ENCODE results near the gene SYT11. TPM values are rescaled to one million over a fixed set of nuclear protein-coding genes. Genes with fewer than 3 reads are reported as not detected.

SYT11 gene
- total RNA-seq, 2 donors from 2014 or later = 36.7 to 61.9 TPM

DNA sequence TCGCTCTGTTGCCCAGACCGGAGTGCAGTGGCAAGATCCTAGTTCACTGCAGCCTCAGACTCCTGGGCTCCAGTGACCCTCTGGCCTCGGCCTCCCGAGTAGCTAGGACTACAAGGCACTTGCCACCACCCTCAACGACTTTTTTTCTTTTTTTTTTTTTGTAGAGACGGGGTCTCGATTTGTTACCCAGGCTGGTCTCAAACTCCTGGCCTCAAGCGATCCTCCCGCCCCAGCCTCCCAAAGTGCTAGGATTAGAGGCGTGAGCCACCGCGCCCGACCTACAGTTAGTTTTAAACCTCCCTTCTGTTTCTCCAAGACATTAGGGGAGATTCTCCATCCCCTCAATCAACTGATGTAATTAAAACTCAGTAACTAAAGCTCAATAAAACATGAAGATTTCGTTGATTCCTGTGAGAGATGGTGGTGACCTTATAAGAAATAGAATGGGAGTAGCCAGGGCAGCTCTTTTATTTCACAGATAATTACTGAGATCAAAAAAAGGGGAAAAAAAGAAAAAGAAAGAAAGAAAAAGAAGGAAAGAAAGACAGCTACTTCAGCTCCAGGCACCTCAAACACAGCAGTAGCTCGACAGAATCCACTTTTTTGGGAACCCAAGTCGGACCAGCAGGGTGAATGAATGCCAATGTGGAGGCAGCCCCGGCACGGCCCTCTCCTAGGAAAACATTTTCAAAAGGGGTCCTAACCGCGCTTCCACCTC, 3.0 kb upstream of the SYT11 start:
- peak overlapping the region; percentile 91 for H3K4me3 Mint-ChIP-seq
- no peak for ATAC-seq (replicated peaks)
- H3K27me3 Mint-ChIP-seq = no peaks in the 10 kb centered on the region
- H3K4me1 Mint-ChIP-seq = peaks cover 18% of the 10 kb centered on the region
- H3K27ac Mint-ChIP-seq = peak overlapping the region; percentile 94
- H3K36me3 Mint-ChIP-seq (ENCODE audit: low read depth) = peaks cover 71% of the 10 kb centered on the region
- H3K9me3 Mint-ChIP-seq = no peaks in the 10 kb centered on the region

DNA sequence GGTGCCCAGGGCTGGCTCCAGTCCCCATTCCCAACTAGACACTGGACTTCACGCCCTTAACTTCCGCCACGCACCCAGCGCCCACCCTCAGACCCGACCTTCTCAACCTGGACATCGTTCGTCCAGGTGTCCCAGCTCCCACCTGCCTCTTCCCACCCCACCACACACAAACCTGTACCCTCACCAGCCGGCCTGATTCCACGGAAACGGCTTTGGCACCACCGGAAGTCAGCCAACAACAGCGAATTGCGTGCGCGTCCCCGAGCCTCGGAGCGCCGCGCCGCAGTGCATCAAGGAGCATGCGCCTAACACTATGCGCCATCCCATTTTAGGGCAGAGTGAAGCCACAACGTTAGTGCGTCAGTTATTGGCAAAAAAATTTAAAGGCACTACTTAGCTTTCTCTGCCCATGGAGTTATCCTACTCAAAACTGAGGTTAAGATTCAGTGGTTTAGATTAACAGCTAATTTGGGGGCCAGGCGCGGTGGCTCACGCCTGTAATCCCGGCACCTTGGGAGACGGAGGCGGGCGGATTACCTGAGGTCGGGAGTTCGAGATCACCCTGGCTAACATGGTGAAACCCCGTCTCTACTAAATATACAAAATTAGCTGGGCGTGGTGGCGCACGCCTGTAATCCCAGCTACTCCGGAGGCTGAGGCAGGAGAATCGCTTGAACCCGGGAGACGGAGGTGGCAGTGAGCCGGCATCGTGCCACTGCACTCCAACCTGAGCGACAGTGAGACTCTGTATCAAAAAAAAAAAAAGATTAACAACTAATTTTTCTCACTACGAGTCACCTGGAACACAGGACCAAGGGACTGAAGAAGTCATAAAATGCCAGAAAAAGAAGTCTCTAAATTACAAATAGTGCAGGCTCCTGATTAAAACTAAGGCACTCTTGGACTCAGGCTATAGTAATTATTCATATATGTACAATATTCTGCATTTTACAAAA, 2.1 kb upstream of the SYT11 start, which contains the start of gene GON4L:
Gene GON4L, minus strand, starts transcription at position 240 of the 956 bp plus-strand sequence. CDS start 3,434 bp downstream, outside the sequence.
- no peaks in the 10 kb centered on the region for H3K27me3 Mint-ChIP-seq
- peak; percentile 64 for ATAC-seq (replicated peaks)

DNA sequence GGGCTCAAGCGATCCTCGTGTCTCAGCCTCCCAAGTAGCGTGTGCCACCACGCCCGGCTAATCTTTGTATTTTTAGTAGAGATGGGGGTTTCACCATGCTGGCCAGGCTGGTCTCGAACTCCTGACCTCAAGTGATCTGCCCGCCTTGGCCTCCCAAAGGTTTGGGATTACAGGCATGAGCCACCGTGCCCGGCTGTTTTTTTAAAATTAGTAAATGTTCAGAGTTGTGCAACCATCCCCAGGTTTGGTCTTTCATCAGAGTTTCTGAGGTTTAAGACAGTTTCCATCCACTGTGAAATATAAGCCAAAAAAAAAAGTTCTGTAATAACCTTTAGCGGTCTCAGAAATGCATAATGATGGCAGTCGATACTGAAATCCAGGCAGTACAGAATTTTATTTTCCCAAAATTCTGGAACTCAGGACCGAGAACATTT, 550 bp upstream of the SYT11 start:
- ATAC-seq (replicated peaks) = peak; percentile 30
- Mint-ChIP-seq H3K4me1 (peaks cover 10% of the 10 kb centered on the region), H3K36me3 (ENCODE audit: low read depth) (peaks cover 60% of the 10 kb centered on the region), H3K27ac (peak overlapping the region; percentile 96), H3K9me3 (no peaks in the 10 kb centered on the region), H3K4me3 (peak overlapping the region; percentile 91), H3K27me3 (no peaks in the 10 kb centered on the region)

More for the DNA sequence above, 2.1 kb upstream of the SYT11 start, which contains the start of gene GON4L:
- Mint-ChIP-seq H3K9me3 (no peaks in the 10 kb centered on the region), H3K4me1 (peaks cover 13% of the 10 kb centered on the region), H3K36me3 (ENCODE audit: low read depth) (peaks cover 69% of the 10 kb centered on the region), H3K27ac (peak within 1 kb of the TSS; percentile 96), H3K4me3 (peak within 1 kb of the TSS; percentile 91)

DNA sequence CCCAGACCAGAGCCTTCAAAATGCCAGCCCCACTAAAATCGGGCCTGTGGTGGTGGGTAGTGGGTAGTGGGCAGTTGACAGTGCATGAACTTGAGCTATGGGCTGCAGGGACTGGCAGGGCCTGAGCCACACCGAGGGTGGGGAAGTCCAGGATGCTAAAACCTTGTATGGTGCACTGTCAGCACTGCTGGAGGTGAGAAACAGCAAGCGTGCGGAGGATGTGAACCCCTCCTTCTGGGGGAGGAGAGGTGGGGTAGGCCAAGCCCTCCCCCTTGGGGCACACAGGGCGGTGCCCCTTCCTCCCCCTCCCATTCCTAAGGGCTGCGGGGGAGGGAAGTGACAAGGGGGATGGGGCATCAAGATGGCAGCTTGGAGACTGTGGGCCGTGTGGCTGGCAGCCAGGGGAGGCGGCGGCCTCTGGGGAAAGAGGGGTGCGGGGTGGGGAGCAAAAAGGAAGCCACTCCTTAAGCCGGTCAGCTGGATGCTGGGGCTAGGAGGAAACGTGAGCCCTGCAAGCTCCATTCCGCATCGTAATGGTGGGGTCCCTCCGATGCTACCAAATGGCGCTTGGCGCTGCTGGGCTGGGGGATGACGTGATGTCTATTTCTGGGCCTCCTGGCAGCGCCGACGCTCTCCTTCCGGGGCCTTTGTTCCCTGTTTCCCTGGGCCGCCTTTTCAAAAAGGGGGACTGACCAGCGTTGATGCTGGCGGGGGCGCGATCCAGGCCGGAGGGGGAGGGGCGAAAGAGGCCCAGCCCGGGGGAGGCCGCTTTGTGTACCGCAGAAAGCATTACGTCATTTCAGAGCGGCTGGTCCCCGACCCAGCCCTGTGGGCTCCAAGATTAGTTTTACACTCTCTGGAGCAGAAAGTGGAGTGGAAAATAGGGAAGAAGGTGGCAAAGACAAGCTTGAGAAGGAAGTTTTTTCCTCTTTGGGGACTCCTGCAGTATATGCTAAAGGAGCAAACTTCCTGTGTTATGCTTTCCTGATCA, 809 bp downstream of the SYT11 start:
- ATAC-seq (replicated peaks) = peak; percentile 55
- no peaks in the 10 kb centered on the region for H3K27me3 Mint-ChIP-seq
- H3K4me3 Mint-ChIP-seq = peak overlapping the region; percentile 91
- H3K36me3 Mint-ChIP-seq (ENCODE audit: low read depth) = peaks cover 46% of the 10 kb centered on the region
- peak overlapping the region; percentile 96 for H3K27ac Mint-ChIP-seq
- peaks cover 10% of the 10 kb centered on the region for H3K4me1 Mint-ChIP-seq
- H3K9me3 Mint-ChIP-seq = no peaks in the 10 kb centered on the region

DNA sequence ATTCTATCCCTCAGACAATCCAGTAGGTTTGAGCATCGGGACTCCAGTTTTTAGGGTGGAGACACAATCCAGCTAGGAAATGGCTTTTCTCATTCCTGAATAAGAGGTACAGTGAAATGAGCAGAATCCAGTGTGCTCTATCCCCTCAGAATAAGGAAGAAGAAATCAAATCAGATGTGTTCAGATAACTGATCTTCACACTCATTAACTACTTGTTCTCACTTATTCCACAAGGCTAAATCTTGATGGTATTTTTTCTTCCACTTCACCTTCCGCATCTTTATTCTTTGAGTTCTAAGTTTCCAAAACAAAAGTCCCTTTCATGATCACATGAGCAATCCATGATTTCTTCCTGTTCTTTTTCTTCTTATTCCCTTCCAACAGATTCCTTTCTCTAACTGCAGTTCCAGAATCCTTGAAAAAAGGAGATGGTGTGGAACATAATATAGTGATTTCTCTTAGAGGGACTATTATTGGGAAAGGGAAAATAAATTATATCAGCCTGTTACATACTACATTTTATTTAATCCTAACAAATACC, 1.7 kb downstream of the SYT11 start:
- Mint-ChIP-seq H3K9me3 (no peaks in the 10 kb centered on the region), H3K4me3 (peak overlapping the region; percentile 91), H3K4me1 (peaks cover 10% of the 10 kb centered on the region), H3K27me3 (no peaks in the 10 kb centered on the region), H3K36me3 (ENCODE audit: low read depth) (peaks cover 43% of the 10 kb centered on the region), H3K27ac (peak overlapping the region; percentile 96)
- ATAC-seq (replicated peaks) = no peak

DNA sequence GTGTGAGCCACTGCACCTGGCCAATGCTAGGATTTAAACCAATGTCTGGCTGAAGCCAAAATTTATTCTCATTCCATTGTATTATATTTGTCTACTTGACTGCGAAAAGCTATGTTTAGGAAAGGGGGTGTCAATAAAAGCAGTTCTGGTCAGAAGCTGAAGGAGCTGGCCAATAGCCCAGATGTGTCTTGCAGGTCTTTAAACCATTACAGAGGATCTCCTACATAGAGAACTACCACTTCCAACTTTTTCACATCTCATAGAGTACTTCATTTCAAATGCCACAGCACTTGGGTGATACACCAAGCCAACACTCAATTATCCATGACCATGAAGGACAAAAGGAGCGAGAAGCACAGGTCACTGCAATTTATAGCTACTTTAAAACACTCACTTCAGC, 2.5 kb downstream of the SYT11 start:
- H3K4me3 Mint-ChIP-seq = peak overlapping the region; percentile 91
- no peak for ATAC-seq (replicated peaks)
- no peak overlapping the region for H3K27ac Mint-ChIP-seq

DNA sequence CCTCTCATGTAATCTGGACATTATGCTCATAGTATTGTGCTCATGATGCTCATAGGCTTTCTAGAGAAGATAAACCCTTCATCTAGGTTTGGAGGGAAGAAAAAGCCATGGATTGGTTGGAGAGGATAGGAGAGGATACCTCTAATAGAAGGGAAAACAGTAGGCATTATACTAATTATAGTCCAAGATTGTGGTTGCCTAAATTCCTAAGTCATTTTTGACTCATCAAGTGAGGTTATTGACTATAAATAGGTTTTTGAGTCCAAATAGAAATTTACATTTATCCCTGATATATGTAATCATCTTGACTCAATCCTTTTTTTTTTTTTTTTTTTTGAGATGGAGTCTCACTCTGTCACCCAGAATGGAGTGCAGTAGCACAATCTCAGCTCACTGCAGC, 5.0 kb downstream of the SYT11 start:
- Mint-ChIP-seq H3K9me3 (no peaks in the 10 kb centered on the region), H3K36me3 (ENCODE audit: low read depth) (peaks cover 62% of the 10 kb centered on the region), H3K27me3 (no peaks in the 10 kb centered on the region), H3K4me3 (no peak overlapping the region), H3K27ac (no peak overlapping the region), H3K4me1 (peaks cover 5% of the 10 kb centered on the region)
- ATAC-seq (replicated peaks) = no peak

More for the DNA sequence above, 2.5 kb downstream of the SYT11 start:
- Mint-ChIP-seq H3K27me3 (no peaks in the 10 kb centered on the region), H3K9me3 (no peaks in the 10 kb centered on the region), H3K4me1 (peaks cover 9% of the 10 kb centered on the region), H3K36me3 (ENCODE audit: low read depth) (peaks cover 47% of the 10 kb centered on the region)

GRCh38 chr1:155867766-155868165, 8.4 kb downstream of the SYT11 start:
- H3K27me3 Mint-ChIP-seq = no peaks in the 10 kb centered on the region
- H3K4me3 Mint-ChIP-seq = no peak overlapping the region
- no peak for ATAC-seq (replicated peaks)
- no peaks in the 10 kb centered on the region for H3K4me1 Mint-ChIP-seq
- peaks cover 58% of the 10 kb centered on the region for H3K36me3 Mint-ChIP-seq (ENCODE audit: low read depth)
- no peak overlapping the region for H3K27ac Mint-ChIP-seq
- no peaks in the 10 kb centered on the region for H3K9me3 Mint-ChIP-seq

DNA sequence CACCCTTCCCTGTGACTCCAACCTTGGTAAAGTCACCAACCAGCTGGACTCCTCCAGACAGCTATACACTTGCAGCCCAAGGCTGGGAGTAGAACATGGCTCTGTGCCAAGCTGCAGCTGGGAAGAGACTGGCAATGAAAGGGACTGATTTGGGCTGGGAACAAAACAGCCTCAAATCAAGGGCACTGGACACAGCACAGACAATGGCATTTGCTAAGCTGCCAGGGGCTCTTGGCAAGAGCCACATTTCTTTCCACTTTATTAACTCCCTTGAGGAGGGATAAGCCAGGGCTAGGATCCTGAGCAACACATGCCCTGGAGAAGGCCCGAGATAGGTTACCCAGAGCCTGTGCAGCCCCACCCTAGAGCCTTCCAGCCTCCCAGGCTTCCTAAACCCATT, 12.0 kb downstream of the SYT11 start:
- H3K4me3 Mint-ChIP-seq = no peak overlapping the region
- peaks cover 75% of the 10 kb centered on the region for H3K36me3 Mint-ChIP-seq (ENCODE audit: low read depth)
- H3K27ac Mint-ChIP-seq = no peak overlapping the region
- H3K4me1 Mint-ChIP-seq = no peaks in the 10 kb centered on the region
- no peaks in the 10 kb centered on the region for H3K9me3 Mint-ChIP-seq
- no peak for ATAC-seq (replicated peaks)
- H3K27me3 Mint-ChIP-seq = no peaks in the 10 kb centered on the region

GRCh38 chr1:155872527-155872926, 13.2 kb downstream of the SYT11 start:
- H3K36me3 Mint-ChIP-seq (ENCODE audit: low read depth) = peaks cover 67% of the 10 kb centered on the region
- no peak overlapping the region for H3K4me3 Mint-ChIP-seq
- H3K4me1 Mint-ChIP-seq = no peaks in the 10 kb centered on the region
- no peak for ATAC-seq (replicated peaks)
- H3K27ac Mint-ChIP-seq = no peak overlapping the region
- H3K27me3 Mint-ChIP-seq = no peaks in the 10 kb centered on the region
- no peaks in the 10 kb centered on the region for H3K9me3 Mint-ChIP-seq

DNA sequence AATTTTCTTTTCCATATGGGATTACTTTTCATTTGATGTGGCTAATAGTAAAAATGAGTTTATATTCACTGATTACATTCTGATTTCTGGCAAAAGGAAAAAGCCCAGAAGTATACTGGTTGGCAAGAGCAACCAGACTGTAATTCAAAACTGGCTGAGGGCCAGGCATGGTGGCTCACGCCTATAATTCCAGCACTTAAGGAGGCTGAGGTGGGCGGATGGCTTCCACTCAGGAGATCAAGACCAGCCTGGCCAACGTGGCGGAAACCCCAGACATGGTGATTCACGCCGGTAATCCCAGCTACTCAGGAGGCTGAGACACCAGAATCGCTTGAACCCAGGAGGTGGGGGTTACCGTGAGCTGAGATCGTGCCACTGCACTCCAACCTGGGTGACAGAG, 14.5 kb downstream of the SYT11 start:
- no peaks in the 10 kb centered on the region for H3K27me3 Mint-ChIP-seq
- no peaks in the 10 kb centered on the region for H3K9me3 Mint-ChIP-seq
- no peak overlapping the region for H3K4me3 Mint-ChIP-seq
- peaks cover 62% of the 10 kb centered on the region for H3K36me3 Mint-ChIP-seq (ENCODE audit: low read depth)
- H3K4me1 Mint-ChIP-seq = no peaks in the 10 kb centered on the region
- ATAC-seq (replicated peaks) = no peak
- H3K27ac Mint-ChIP-seq = no peak overlapping the region

DNA sequence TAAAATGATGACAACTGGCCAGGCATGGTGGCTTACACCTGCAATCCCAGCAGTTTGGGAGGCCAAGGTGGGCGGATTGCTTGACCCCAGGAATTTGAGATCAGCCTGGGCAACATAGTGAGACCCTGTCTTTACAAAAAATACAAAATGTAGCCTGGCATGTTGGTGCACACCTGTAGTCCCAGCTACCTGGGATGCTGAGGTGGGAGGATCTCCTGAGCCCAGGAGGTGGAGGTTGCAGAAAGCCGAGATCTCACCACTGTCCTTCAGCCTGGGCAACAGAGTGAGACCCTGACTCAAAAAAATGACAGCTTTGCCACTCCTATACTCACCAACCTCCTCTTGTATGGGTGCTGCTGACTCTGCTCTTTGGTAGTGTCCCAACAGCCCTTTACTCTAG, 18.6 kb downstream of the SYT11 start:
- ATAC-seq (replicated peaks) = no peak
- no peaks in the 10 kb centered on the region for H3K27me3 Mint-ChIP-seq
- no peak overlapping the region for H3K4me3 Mint-ChIP-seq
- peaks cover 69% of the 10 kb centered on the region for H3K36me3 Mint-ChIP-seq (ENCODE audit: low read depth)
- H3K4me1 Mint-ChIP-seq = no peaks in the 10 kb centered on the region
- no peak overlapping the region for H3K27ac Mint-ChIP-seq
- no peaks in the 10 kb centered on the region for H3K9me3 Mint-ChIP-seq

DNA sequence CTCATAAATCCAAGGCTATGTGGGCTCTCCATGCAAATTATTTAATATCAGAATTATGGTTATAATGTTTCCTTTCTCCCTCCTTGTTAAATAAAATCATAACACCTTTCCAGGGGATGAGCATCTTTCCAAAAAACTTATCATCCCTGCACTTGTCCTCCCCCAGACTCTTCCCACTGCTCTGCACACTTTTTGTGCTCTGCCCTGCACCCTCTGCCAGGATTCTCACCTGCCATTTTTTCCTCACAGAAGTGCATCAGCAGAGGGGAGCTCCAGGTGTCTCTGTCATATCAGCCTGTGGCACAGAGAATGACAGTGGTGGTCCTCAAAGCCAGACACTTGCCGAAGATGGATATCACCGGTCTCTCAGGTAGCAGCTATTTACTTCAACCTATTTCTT, 20.9 kb downstream of the SYT11 start:
- H3K27me3 Mint-ChIP-seq = no peaks in the 10 kb centered on the region
- no peaks in the 10 kb centered on the region for H3K9me3 Mint-ChIP-seq
- H3K36me3 Mint-ChIP-seq (ENCODE audit: low read depth) = peaks cover 75% of the 10 kb centered on the region
- no peaks in the 10 kb centered on the region for H3K4me1 Mint-ChIP-seq
- no peak overlapping the region for H3K4me3 Mint-ChIP-seq
- no peak for ATAC-seq (replicated peaks)
- H3K27ac Mint-ChIP-seq = peak overlapping the region; percentile 31
